Heart left ventricle (tissue), 16 donors: ENCODE data around the gene GTF2H4. TPM values are rescaled to one million over a fixed set of nuclear protein-coding genes. Genes with fewer than 3 reads are reported as not detected.

Experiments
- ATAC-seq, 4 donors: fragments of 200-7000 bp; cut with Tn5 transposase; one replicate each; pipeline ENCODE4 v1.9.1; 2020 to 2022; ENCODE audit warnings: moderate library complexity in 4 of 4, mild to moderate bottlenecking in 3 of 4, moderate number of reproducible peaks in 1 of 4
- DNase-seq, 5 donors: peaks; one replicate each; pipeline ENCODE4 v3.0.0-alpha.2; 2020
- H3K27ac ChIP-seq, 12 donors: fragments of 200-600 bp; sonication (generic) in 4 of 12; one replicate each; pipeline versions ENCODE4 v1.5.0 to v1.8.0; 2016 to 2022; ENCODE audit warnings: mild to moderate bottlenecking in 2 of 12
- H3K27me3 ChIP-seq, 9 donors: fragments of 200-600 bp; sonication (generic) in 2 of 9; one replicate each; pipeline versions ENCODE4 v1.5.1 to v1.8.0; 2016 to 2022; ENCODE audit warnings: mild to moderate bottlenecking in 3 of 9
- H3K36me3 ChIP-seq, 9 donors: fragments of 200-600 bp; sonication (generic) in 2 of 9; one replicate each; pipeline versions ENCODE4 v1.5.0 to v1.8.0; 2018 to 2022; ENCODE audit warnings: mild to moderate bottlenecking in 2 of 9
- H3K4me1 ChIP-seq, 12 donors: fragments of 200-600 bp; sonication (generic) in 4 of 12; one replicate each; pipeline versions ENCODE4 v1.5.0 to v1.8.0; 2016 to 2022; ENCODE audit warnings: mild to moderate bottlenecking in 3 of 12
- H3K4me3 ChIP-seq, 12 donors: fragments of 200-600 bp; sonication (generic) in 4 of 12; one replicate each; pipeline versions ENCODE4 v1.5.0 to v1.8.0; 2017 to 2022; ENCODE audit warnings: mild to moderate bottlenecking in 9 of 12, moderate library complexity in 4 of 12
- H3K9me3 ChIP-seq, 12 donors: fragments of 200-600 bp; sonication (generic) in 4 of 12; one replicate each; pipeline versions ENCODE4 v1.5.0 to v1.8.0; 2016 to 2022; ENCODE audit warnings: mild to moderate bottlenecking in 1 of 12
- CTCF ChIP-seq, 12 donors: fragments of 200-600 bp; sonication (generic) in 4 of 12; IDR thresholded peaks; one replicate each; pipeline versions ENCODE4 v1.5.0 to v1.8.0; 2018 to 2022; ENCODE audit warnings: antibody characterized with exemption in 12 of 12, mild to moderate bottlenecking in 5 of 12
- POLR2A ChIP-seq, 2 donors: fragments of 450-650 bp; IDR thresholded peaks; one replicate each; pipeline ENCODE4 v1.6.1; 2017; ENCODE audit warnings: antibody characterized with exemption in 2 of 2, mild to moderate bottlenecking in 2 of 2, moderate library complexity in 2 of 2
- WGBS, 4 donors: extraction: QIAGEN DNeasy Blood & Tissue Kit in 2 of 4; methylation state at CpG; one replicate each; pipeline versions ENCODE4 v1.1.5 to v1.1.7; 2013 to 2018; 5-methylcytosine and 5-hydroxymethylcytosine counted together
- intact Hi-C, 10 donors: fragments of 100-400 bp; cut with DNase I; formaldehyde crosslinking; loops; one replicate each; pipeline versions ENCODE4 v1.11.1 to v1.14.2; 2022
- polyA plus RNA-seq, 2 donors: library from polyadenylated mRNA; stranded (reverse); fragments of 200-250 nt; gene quantifications; one replicate each; pipeline ENCODE4 v1.2.3, GENCODE V29; 2013
- total RNA-seq, 9 donors: library from RNA; depleted of rRNA in 2 of 9; stranded (reverse); fragments of >200 nt in 2 of 9; fragmentation: NEBNext Ultra II Directional in 3 of 9; extraction: Animal tissue kit (Norgen Biotek cat#: 25700) in 3 of 9; gene quantifications; one replicate each; pipeline versions ENCODE4 v1.1.0 to v1.2.4, GENCODE V29; 2016 to 2023
- donor health status: ischemic (EF 13 %, LVEDD 7.1; RV severe dilation, severe dysfunction).
- donor health status: healthy with polysubstance abuse.
- donor health status: DM: no; HTN: yes; CAD: no.
- donor health status: DM: no; HTN: no; CAD: no.
- donor health status: ischemic (EF 25% LVEDD 6.9; RV normal size, moderate dysfunction).
- donor health status: ischemic (EF 25% LVEDD 5.7; RV mildly dilated, moderate dysfunction).
- donor health status: healthy.
- donor health status: DM: yes; HTN: yes; CAD: no.
- donor health status: ischemic (EF 35%, LVEDD 5.7; RV mildly dilated, moderate dysfunction).
- donor health status: nonischemic (EF 11% LVEDD 7.7; RV severe dilation, severe dysfunction).
- donor health status: DM: yes; HTN: yes; CAD: no.
- donor health status: PGD.
- donor health status: ischemic (EF 29% LVEDD 5.4; RV normal size, mild dysfunction).
- donor health status: nonischemic (EF 23%, LVEDD 6.1; RV moderate dilation, normal function).

The GTF2H4 gene
- total and polyA plus RNA-seq, 11 donors = 4.2 to 22.4 (median 14.7) TPM

GRCh38 chr6:30883685-30884520 is 24.1 kb upstream of the GTF2H4 start, which contains the start of gene DDR1:
TSS of gene DDR1 (plus strand) at chr6:30884519. CDS start at chr6:30888730, 4,211 bp downstream.
- peak; percentile 7 to 76 (median 70) for ATAC-seq

GRCh38 chr6:30884521-30885480 is 23.2 kb upstream of the GTF2H4 start:
- intact Hi-C loops = loop anchor here in 5 of 10 donors (2.0 to 10.0 kb wide), 5 partner anchors 30 to 208 kb away; partner anchors contain the start of genes PPP1R18 (in 1 of the 5) and VARS2 (in 1 of the 5)
- peaks cover 0 to 10% (median 4%) of the 10 kb centered on the region in 9 donors for H3K36me3 ChIP-seq
- ATAC-seq (peak; percentile 14 to 50 (median 24)), DNase-seq (peak in 3 of 5 donors; percentile 50 to 57 (median 53))
- 5 to 20% (median 11%) methylated on average over 16 to 59 of the region's 59 CpGs for WGBS, 4 donors
- no peak for TF ChIP-seq POLR2A (IDR thresholded peaks at IDR 0.05)
- TF ChIP-seq CTCF (IDR thresholded peaks at IDR 0.05) = no peak
- peak overlapping the region; percentile 37 to 93 (median 74) for H3K4me3 ChIP-seq
- peak overlapping the region; percentile 11 to 88 (median 80) for H3K27ac ChIP-seq
- no peaks in the 10 kb centered on the region for H3K9me3 ChIP-seq
- H3K4me1 ChIP-seq = peaks cover 9 to 54% (median 34%) of the 10 kb centered on the region in 12 donors
- peaks cover 0 to 3% (median 0%) of the 10 kb centered on the region in 9 donors for H3K27me3 ChIP-seq

More at GRCh38 chr6:30883685-30884520, 24.1 kb upstream of the GTF2H4 start, which contains the start of gene DDR1:
- intact Hi-C loops = loop anchor here in 5 of 10 donors (2.0 to 10.0 kb wide), 5 partner anchors 31 to 207 kb away; partner anchors contain the start of genes PPP1R18 (in 1 of the 5) and VARS2 (in 1 of the 5)
- Histone ChIP-seq H3K27ac (peak within 1 kb of the TSS; percentile 11 to 88 (median 80)), H3K9me3 (no peaks in the 10 kb centered on the region), H3K36me3 (peaks cover 0 to 2% (median under 1%) of the 10 kb centered on the region in 9 donors), H3K4me3 (peak within 1 kb of the TSS; percentile 37 to 93 (median 74)), H3K4me1 (peaks cover 9 to 54% (median 34%) of the 10 kb centered on the region in 12 donors), H3K27me3 (peaks cover 0 to 3% (median 0%) of the 10 kb centered on the region in 9 donors)
- WGBS, 4 donors = 13 to 31% (median 21%) methylated on average over 26 to 61 of the region's 62 CpGs
- TF ChIP-seq POLR2A (IDR thresholded peaks at IDR 0.05) (no peak), CTCF (IDR thresholded peaks at IDR 0.05) (no peak)
- peak; percentile 79 to 87 (median 84) for DNase-seq

GRCh38 chr6:30885481-30885998 is 22.5 kb upstream of the GTF2H4 start:
- DNase-seq (no peak), ATAC-seq (peak in 3 of 4 donors; percentile 3 to 30 (median 29))
- Histone ChIP-seq H3K27ac (peak overlapping the region in 10 of 12 donors; percentile 13 to 88 (median 82)), H3K27me3 (peaks cover 0 to 3% (median 0%) of the 10 kb centered on the region in 9 donors), H3K9me3 (no peaks in the 10 kb centered on the region), H3K4me3 (peak overlapping the region in 10 of 12 donors; percentile 58 to 93 (median 74)), H3K4me1 (peaks cover 9 to 54% (median 34%) of the 10 kb centered on the region in 12 donors), H3K36me3 (peaks cover 0 to 18% (median 5%) of the 10 kb centered on the region in 9 donors)
- WGBS, 4 donors = 40 to 46% (median 44%) methylated on average over 5 to 7 of the region's 7 CpGs
- TF ChIP-seq POLR2A (IDR thresholded peaks at IDR 0.05) = no peak
- TF ChIP-seq CTCF (IDR thresholded peaks at IDR 0.05) = no peak
- intact Hi-C loops = loop anchor here in 3 of 10 donors (2.0 to 10.0 kb wide), 3 partner anchors 29 to 201 kb away; partner anchors contain the start of genes PPP1R18 (in 1 of the 3) and VARS2 (in 1 of the 3)
